Keratinocyte (primary cell): ENCODE measurements around the gene ALOX12B.

ENCODE experiments used
- CTCF ChIP-seq, 3 experiments: IDR thresholded peaks in 1 of 3; conservative IDR thresholded peaks in 1 of 3; optimal IDR thresholded peaks in 1 of 3; 2 replicates in 2 of 3; 3 replicates in 1 of 3; pipeline versions ENCODE3 to v1.5.1; 2011; ENCODE audit warnings: low read length in 3 of 3, mild to moderate bottlenecking in 3 of 3, moderate library complexity in 2 of 3, control low read depth in 1 of 3, inconsistent platforms in 1 of 3; ENCODE audit not compliant: insufficient read depth in 2 of 3; ENCODE audit errors: extremely low read depth in 1 of 3
- EZH2 ChIP-seq: IDR thresholded peaks from one replicate; pipeline ENCODE4 v1.6.1; 2012; ENCODE audit warnings: inconsistent platforms, mild to moderate bottlenecking, low read length, moderate library complexity

DNA sequence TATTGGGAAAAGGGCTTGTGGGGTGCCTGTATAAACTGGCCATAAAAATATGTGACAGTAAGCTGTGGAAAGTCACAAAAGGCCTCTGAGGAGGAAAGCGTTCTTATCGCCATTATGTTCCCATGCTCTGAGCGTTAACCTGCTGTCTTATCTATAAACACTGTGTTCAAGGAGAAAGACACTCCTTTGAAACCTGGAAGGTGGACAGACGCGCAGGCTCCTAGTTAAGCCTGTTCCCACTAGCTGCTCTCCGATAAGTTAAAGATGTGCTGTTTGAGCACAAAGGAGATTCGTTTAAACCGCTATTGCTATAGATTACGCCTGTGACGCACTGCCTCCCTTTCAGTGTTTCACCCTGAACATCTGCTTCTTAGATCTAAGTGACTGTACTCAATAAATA is 5.2 kb downstream of the ALOX12B start:
- TF ChIP-seq EZH2 = no peak
- no peak for TF ChIP-seq CTCF (optimal IDR thresholded peaks at IDR 0.05 in 1 of 3, IDR thresholded peaks at IDR 0.05 in 1 of 3, conservative IDR thresholded peaks at IDR 0.05 in 1 of 3; ENCODE audit: extremely low read depth in 1 of 3, insufficient read depth in 2 of 3, low read length in 3 of 3)
